Measurements from ENCODE around the gene DNAH7.

DNA sequence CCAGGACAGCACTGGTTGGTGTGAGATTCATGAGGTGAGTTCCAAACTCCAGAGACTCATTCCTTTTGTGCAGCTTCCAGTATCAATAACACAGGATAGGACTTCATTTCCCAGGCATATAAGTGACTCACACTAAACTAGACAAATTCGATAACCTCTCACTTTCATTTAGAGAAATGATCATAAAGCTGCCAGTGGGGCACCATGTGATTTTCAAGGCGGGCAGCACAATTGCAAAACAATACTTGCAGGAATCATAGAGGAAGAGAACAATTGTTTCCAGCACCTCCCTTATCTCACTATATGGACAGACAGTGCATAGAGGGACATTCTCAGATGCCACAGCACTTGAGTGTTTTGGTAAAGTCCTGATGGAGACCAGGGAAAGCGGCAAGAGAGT, 31.3 kb upstream of the DNAH7 start:
- TF ChIP-seq, protein P1, sequence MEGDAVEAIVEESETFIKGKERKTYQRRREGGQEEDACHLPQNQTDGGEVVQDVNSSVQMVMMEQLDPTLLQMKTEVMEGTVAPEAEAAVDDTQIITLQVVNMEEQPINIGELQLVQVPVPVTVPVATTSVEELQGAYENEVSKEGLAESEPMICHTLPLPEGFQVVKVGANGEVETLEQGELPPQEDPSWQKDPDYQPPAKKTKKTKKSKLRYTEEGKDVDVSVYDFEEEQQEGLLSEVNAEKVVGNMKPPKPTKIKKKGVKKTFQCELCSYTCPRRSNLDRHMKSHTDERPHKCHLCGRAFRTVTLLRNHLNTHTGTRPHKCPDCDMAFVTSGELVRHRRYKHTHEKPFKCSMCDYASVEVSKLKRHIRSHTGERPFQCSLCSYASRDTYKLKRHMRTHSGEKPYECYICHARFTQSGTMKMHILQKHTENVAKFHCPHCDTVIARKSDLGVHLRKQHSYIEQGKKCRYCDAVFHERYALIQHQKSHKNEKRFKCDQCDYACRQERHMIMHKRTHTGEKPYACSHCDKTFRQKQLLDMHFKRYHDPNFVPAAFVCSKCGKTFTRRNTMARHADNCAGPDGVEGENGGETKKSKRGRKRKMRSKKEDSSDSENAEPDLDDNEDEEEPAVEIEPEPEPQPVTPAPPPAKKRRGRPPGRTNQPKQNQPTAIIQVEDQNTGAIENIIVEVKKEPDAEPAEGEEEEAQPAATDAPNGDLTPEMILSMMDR (IDR thresholded peaks at IDR 0.05 in 2 of 3, conservative IDR thresholded peaks at IDR 0.05 in 1 of 3; ENCODE audit: insufficient read depth in 2 of 3, low read depth in 1 of 3, low read length in 3 of 3): no peak
- TF ChIP-seq, protein P2, sequence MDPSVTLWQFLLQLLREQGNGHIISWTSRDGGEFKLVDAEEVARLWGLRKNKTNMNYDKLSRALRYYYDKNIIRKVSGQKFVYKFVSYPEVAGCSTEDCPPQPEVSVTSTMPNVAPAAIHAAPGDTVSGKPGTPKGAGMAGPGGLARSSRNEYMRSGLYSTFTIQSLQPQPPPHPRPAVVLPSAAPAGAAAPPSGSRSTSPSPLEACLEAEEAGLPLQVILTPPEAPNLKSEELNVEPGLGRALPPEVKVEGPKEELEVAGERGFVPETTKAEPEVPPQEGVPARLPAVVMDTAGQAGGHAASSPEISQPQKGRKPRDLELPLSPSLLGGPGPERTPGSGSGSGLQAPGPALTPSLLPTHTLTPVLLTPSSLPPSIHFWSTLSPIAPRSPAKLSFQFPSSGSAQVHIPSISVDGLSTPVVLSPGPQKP (CRISPR knock-in tag; IDR thresholded peaks at IDR 0.05): no peak
- TF ChIP-seq MAFK (IDR thresholded peaks at IDR 0.05; ENCODE audit: low read length): no peak
- no peak for TF ChIP-seq TARDBP (IDR thresholded peaks at IDR 0.05)
- no peak for TF ChIP-seq JUN (IDR thresholded peaks at IDR 0.05; ENCODE audit: borderline replicate concordance, low read depth, low read length)
- no peak for TF ChIP-seq JUN (CRISPR knock-in tag; IDR thresholded peaks at IDR 0.05; ENCODE audit: borderline replicate concordance)
- TF ChIP-seq, protein P3, sequence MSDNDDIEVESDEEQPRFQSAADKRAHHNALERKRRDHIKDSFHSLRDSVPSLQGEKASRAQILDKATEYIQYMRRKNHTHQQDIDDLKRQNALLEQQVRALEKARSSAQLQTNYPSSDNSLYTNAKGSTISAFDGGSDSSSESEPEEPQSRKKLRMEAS (CRISPR knock-in tag; IDR thresholded peaks at IDR 0.05): no peak
- no peak for TF ChIP-seq ELF1 (tag; IDR thresholded peaks at IDR 0.05)
- no peak for TF ChIP-seq JUND (IDR thresholded peaks at IDR 0.05; ENCODE audit: borderline replicate concordance, low read depth, low read length)
- no peak for TF ChIP-seq JUND (tag; IDR thresholded peaks at IDR 0.05; ENCODE audit: borderline replicate concordance, low read depth, low read length)

Measured in K562 (cell line).